ENCODE measurements around the gene ZNF81. TPM values are rescaled to one million over a fixed set of nuclear protein-coding genes. Genes with fewer than 3 reads are reported as not detected.
"Not testable (repeated sequence)": the region's sequence is repeated elsewhere in the genome, so short reads cannot be mapped to it uniquely, and the experiment has no call there.

The ZNF81 gene
- total RNA-seq, 4 donors from 2014 or later: 2.5 to 6.3 (median 4.2) TPM

- Histone ChIP-seq H3K27me3 (no peaks in the 10 kb centered on the region), H3K4me3 (no peak overlapping the region), H3K4me1 (no peaks in the 10 kb centered on the region), H3K27ac (no peak overlapping the region), H3K36me3 (no peaks in the 10 kb centered on the region), H3K9me3 (no peaks in the 10 kb centered on the region)
- no peak for DNase-seq
- no peak for TF ChIP-seq POLR2A (IDR thresholded peaks at IDR 0.05)
- no peak for TF ChIP-seq CTCF (IDR thresholded peaks at IDR 0.05)
- intact Hi-C loops (cut with DNase I): no loop called here
- 38 to 40% methylated on average over 1 to 2 of the region's 4 CpGs for WGBS, 2 donors
Observed at GRCh38 chrX:47958761-47959342, 122.2 kb downstream of the ZNF81 start.

- Histone ChIP-seq H3K36me3 (no peaks in the 10 kb centered on the region), H3K27me3 (no peaks in the 10 kb centered on the region), H3K4me3 (no peak overlapping the region), H3K9me3 (no peaks in the 10 kb centered on the region), H3K27ac (no peak overlapping the region), H3K4me1 (no peaks in the 10 kb centered on the region)
- no peak for TF ChIP-seq POLR2A (IDR thresholded peaks at IDR 0.05)
- TF ChIP-seq CTCF (IDR thresholded peaks at IDR 0.05): no peak
- WGBS, 2 donors: 37 to 51% methylated on average over 2 of the region's 2 CpGs
- DNase-seq: no peak
- intact Hi-C loops (cut with DNase I): no loop called here
Observed at GRCh38 chrX:47960406-47960805, 123.7 kb downstream of the ZNF81 start.

- intact Hi-C loops (cut with DNase I); DNase-seq; H3K4me3 ChIP-seq; H3K36me3 ChIP-seq; H3K9me3 ChIP-seq; H3K27ac ChIP-seq; H3K4me1 ChIP-seq; H3K27me3 ChIP-seq: not testable (repeated sequence)
- WGBS, 2 donors: 50 to 67% methylated on average over 2 to 6 of the region's 6 CpGs
Observed at GRCh38 chrX:47961830-47962229, 125.1 kb downstream of the ZNF81 start.

- H3K36me3 ChIP-seq; H3K27me3 ChIP-seq; H3K9me3 ChIP-seq; intact Hi-C loops (cut with DNase I); DNase-seq; H3K4me3 ChIP-seq; H3K4me1 ChIP-seq; H3K27ac ChIP-seq: not testable (repeated sequence)
- WGBS, 2 donors: 94 to 100% methylated on average over 1 to 3 of the region's 14 CpGs
Observed at GRCh38 chrX:47965526-47965925, 128.8 kb downstream of the ZNF81 start.

Other genes starting within 250 kb of the ZNF81 start
- gene SYN1, start 217.0 kb upstream of the ZNF81 start, total RNA-seq: under 1 TPM in 1 of 4 donors, not detected in 3; 0.31 TPM
- gene CFP, start 207.0 kb upstream of the ZNF81 start, total RNA-seq: 1 to 10 TPM in 3 of 4 donors, under 1 TPM in 1; 0.83 to 3.8 (median 1.9) TPM
- 10 to 100 TPM; 11.4 to 22.6 (median 15.9) TPM for gene ELK1, start 186.3 kb upstream of the ZNF81 start, total RNA-seq
- 100 to 1,000 TPM in 2 of 4 donors, 10 to 100 TPM in 2; 44.1 to 128 (median 87.8) TPM for gene UXT, start 177.7 kb upstream of the ZNF81 start, total RNA-seq
- gene ZNF182, start 167.1 kb downstream of the ZNF81 start, total RNA-seq: 1 to 10 TPM in 3 of 4 donors, under 1 TPM in 1; 0.80 to 3.2 (median 1.4) TPM
- gene SPACA5, start 170.1 kb downstream of the ZNF81 start, total RNA-seq: not detected
- 1 to 10 TPM in 2 of 4 donors, under 1 TPM in 2; 0.44 to 2.7 (median 1.1) TPM for gene ZNF630, start 234.7 kb downstream of the ZNF81 start, total RNA-seq